ENCODE measurements around the gene DOCK11.
"Not testable (repeated sequence)": the region's sequence is repeated elsewhere in the genome, so short reads cannot be mapped to it uniquely, and the experiment has no call there.

The DOCK11 gene

GRCh38 chrX:118495061-118495921 lies at the start of gene DOCK11:
TSS of gene DOCK11 (plus strand) at chrX:118495815. CDS start at chrX:118495972, 157 bp downstream.
- DNase-seq (ENCODE audit: low read depth), result peak; percentile 62

- no peak for DNase-seq (ENCODE audit: low read depth)
Measured at GRCh38 chrX:118448273-118448783, 47.3 kb upstream of the DOCK11 start.

- no peak for DNase-seq (ENCODE audit: low read depth)
Measured at GRCh38 chrX:118455013-118455412, 40.6 kb upstream of the DOCK11 start.

- peak; percentile 15 for DNase-seq (ENCODE audit: low read depth)
Measured at GRCh38 chrX:118459494-118459893, 36.1 kb upstream of the DOCK11 start.

GRCh38 chrX:118464501-118464900 lies 31.1 kb upstream of the DOCK11 start:
- no peak for DNase-seq (ENCODE audit: low read depth)

- DNase-seq (ENCODE audit: low read depth), result no peak
Measured at GRCh38 chrX:118468122-118468521, 27.5 kb upstream of the DOCK11 start.

- not testable (repeated sequence) for DNase-seq (ENCODE audit: low read depth)
Measured at GRCh38 chrX:118470721-118471347, 24.8 kb upstream of the DOCK11 start.

GRCh38 chrX:118474586-118474985 lies 21.0 kb upstream of the DOCK11 start:
- DNase-seq (ENCODE audit: low read depth), result no peak

- DNase-seq (ENCODE audit: low read depth), result no peak
Measured at GRCh38 chrX:118475903-118476302, 19.7 kb upstream of the DOCK11 start.

GRCh38 chrX:118480172-118480571 lies 15.4 kb upstream of the DOCK11 start:
- no peak for DNase-seq (ENCODE audit: low read depth)

- not testable (repeated sequence) for DNase-seq (ENCODE audit: low read depth)
Measured at GRCh38 chrX:118482384-118482783, 13.2 kb upstream of the DOCK11 start.

GRCh38 chrX:118484216-118484903 lies 11.3 kb upstream of the DOCK11 start:
- DNase-seq (ENCODE audit: low read depth), result no peak

- not testable (repeated sequence) for DNase-seq (ENCODE audit: low read depth)
Measured at GRCh38 chrX:118486693-118487092, 8.9 kb upstream of the DOCK11 start.

GRCh38 chrX:118493016-118493415 lies 2.6 kb upstream of the DOCK11 start:
- no peak for DNase-seq (ENCODE audit: low read depth)

- no peak for DNase-seq (ENCODE audit: low read depth)
Measured at GRCh38 chrX:118493653-118494297, 1.8 kb upstream of the DOCK11 start.

GRCh38 chrX:118495958-118496762 lies 545 bp downstream of the DOCK11 start:
- no peak for DNase-seq (ENCODE audit: low read depth)

GRCh38 chrX:118496763-118497079 lies 1.1 kb downstream of the DOCK11 start:
- DNase-seq (ENCODE audit: low read depth), result no peak

GRCh38 chrX:118497180-118497818 lies 1.7 kb downstream of the DOCK11 start:
- DNase-seq (ENCODE audit: low read depth), result no peak

GRCh38 chrX:118498351-118498750 lies 2.7 kb downstream of the DOCK11 start:
- DNase-seq (ENCODE audit: low read depth), result no peak

- DNase-seq (ENCODE audit: low read depth), result no peak
Measured at GRCh38 chrX:118498755-118499154, 3.1 kb downstream of the DOCK11 start.

GRCh38 chrX:118499295-118499694 lies 3.7 kb downstream of the DOCK11 start:
- DNase-seq (ENCODE audit: low read depth), result no peak

Data from GM04504 (cell line).